Stimulated activated CD8-positive, alpha-beta memory T cell treated with anti-CD3 and anti-CD28 coated beads, Interleukin-15, amount 100 ng/mL, for 24 hours (primary cell): ENCODE measurements around the gene CHRND.

Experiments
- DNase-seq: peaks from one replicate; pipeline ENCODE4 v3.0.0-alpha.2; 2020; ENCODE audit warnings: low read depth

Gene CHRND

DNA sequence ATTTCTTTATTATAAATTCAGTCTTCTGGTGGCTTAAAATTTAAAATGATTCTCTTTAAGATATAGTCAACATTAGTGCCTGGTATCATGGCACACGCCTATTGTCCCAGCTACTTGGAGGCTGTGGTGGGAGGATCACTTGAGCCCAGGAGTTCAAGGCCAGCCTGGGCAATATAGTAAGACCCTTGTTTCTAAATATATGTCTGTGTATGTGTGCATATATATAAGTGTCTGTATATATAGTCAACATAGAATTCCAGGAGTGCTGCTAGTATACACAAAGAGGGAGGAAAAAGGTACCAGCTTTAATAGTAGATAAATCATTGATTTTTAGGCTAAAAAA is 49.4 kb downstream of the CHRND start:
- no peak for DNase-seq

DNA sequence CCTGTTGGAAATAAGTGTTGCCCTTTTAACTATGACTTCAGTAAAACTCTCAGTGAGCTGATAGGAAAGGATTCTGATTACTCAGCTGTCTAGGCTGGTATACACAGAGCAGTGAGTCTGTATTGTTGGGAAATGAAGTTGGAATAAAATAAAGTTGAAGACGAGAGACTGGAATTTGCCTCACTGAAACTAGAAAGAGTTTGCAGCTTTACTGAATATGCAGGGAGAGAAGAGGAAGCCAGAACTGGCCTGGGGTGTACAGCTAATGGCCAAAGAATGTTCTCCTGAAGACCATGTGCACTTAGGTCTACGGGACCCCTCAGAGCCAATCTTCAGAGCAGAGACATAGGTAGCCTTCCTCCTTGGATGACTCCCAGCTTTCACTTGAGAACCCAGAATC is 51.0 kb downstream of the CHRND start:
- DNase-seq: no peak

GRCh38 chr2:232577841-232578240 is 51.9 kb downstream of the CHRND start:
- no peak for DNase-seq

DNA sequence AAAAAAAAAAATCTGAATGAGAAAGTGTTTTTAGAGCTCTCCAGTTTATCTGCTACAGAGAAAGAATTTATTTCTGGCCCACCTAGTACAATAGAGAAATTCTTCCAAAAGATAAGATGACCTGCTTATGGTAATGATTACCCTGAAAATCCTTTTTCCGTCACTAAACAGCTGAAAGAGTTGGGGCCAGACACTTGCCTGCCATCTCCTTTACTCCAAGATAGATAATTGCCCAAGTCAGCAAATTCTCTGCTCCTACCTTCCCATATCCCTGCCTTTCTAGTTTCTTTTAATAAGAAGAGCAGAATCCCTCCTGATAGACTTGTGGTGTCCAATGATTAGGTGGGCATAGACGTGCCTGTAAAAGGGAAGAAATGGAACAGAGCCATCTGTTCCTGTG is 52.7 kb downstream of the CHRND start:
- DNase-seq: no peak

DNA sequence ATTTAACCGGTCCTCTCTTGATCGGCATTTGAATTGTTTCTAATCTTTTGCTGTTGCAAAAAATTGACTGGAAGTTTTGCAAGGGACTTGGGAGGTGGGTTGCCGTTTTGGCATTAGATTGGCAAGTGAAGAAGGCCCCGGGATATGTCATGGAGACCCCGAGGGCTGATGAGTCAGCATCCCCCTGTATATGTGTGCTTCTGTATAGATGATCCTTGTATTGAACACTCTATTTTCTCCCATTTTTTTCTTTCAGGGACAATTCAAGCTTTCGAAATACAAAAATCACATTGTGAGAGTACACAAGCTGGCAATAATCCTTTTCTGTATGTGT is 54.7 kb downstream of the CHRND start:
- DNase-seq: no peak

DNA sequence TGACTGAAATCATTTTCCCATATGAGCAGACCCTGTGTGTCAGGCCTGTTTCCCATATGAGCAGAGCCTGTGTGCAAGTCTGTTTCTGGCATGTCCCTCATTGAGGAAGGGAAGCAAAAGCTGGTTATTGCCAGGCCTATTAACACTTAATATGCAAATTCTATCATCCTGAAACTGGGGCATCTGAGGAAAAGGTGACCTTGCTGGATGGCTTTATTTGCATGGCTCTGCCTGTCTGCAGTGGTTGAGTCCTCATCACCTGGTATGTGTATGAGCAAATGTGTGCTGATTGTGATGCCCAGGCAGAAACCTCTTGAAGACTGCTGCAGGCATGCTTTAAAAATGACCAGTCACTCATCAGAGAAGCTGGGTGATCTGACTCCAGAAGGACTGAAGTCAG is 55.8 kb downstream of the CHRND start:
- DNase-seq: no peak

DNA sequence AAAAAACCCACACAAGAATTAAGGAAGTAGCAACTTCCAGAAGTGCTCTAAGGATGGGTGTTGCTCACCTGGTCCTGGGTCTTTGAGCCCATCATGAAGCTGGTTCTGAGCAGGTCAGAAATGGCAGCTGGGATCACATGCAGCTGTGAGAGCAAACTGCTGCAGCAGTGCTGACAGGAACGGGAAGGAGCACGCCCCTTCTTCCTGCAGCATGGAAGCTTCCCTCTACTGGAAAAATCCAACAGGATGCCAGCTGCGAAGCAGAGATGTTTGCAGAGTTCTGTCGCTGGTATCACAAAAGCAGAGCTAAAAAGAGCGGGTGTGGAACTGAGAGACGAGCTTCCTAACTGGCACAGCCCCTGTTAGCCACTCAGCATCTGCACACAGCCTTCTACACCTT is 58.3 kb downstream of the CHRND start:
- DNase-seq: no peak
